ENCODE measurements around the gene FRMD4A.
"Not testable (repeated sequence)": the region's sequence is repeated elsewhere in the genome, so short reads cannot be mapped to it uniquely, and the experiment has no call there.

The FRMD4A gene

DNA sequence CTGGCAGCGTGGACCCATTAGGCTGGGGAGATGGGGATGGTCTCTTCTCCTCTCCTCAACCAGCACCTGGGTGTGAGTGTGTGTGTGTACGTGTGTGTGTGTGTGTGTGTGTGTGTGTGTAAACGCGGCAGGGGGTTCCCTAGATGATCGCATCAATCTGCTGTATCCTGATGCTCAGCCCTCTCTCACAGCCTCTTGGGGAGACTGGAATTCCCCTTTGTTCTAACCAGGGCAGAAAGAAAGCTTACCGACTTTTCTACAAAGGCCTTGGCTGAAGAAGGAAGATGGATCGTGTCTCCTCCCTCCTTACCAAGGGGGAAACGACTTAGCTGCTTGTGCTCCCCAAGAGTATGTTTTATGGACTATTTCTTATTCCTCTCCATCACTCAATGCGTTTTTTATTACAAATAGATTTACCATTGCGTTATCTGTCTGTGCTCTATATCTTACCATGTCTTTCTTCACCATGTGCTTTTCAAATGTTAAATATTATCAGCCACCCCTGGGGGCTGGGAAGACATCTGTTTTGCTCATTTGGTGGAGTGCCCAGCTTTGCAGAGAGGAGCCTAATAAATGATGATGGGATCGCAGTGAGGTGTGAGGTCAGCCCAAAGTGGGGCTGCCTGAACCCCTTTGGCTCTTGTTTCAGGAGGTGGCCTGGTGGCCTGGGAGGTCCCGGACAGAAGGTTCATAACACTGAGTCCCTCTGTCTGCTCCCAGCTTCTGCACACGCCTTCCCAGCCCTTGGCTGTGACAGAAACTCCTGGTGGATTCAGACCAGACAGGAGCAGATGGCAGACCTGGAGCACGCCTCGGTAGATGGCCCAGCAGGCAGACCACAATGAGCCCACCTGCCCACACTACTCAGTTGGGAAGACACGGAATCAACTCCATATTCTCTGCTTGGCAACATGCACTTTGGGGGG lies 481.9 kb downstream of the FRMD4A start:
- DNase-seq (ENCODE audit: low read depth in 2 of 2), result no peak

DNA sequence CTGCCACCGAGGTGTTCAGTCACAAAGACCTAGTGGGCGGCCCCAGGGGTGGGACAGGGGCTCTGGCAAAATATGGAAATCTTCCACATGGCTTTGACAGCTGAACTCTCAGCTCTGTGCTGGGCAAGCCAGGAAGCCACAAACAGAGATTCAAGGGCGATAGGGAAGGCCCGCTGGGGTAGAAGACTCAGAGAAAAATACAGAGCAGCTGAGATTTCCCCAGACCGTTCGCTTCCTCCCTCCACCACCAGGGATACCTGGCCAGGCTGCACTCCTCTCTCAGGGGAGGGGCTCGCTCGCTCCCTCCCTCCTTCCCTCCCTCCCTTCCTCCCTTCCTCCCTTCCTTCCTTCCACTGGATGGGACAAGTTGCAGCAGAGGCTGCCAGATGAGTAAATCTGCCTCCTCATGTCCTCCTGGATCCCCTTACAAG lies 483.5 kb downstream of the FRMD4A start:
- no peak for DNase-seq (ENCODE audit: low read depth in 2 of 2)

DNA sequence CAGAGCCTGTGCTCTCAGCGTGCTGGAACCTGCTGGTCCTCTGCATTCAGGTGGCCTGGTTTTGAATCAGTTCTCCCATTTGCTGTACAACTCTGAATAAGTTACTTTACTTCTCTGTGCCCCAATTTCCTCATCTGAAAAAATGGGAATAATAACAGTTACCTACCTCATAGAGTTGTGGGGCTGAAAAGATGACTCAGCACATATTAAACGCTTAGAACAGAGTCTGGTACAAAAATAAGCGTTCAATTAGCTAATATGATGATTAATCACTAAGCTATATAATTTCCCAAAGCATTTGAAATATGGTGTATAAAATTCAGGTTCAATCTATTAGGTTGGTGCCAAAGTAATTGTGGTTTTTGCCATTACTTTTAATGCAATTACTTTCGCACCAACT lies 484.8 kb downstream of the FRMD4A start:
- no peak for DNase-seq (ENCODE audit: low read depth in 2 of 2)

DNA sequence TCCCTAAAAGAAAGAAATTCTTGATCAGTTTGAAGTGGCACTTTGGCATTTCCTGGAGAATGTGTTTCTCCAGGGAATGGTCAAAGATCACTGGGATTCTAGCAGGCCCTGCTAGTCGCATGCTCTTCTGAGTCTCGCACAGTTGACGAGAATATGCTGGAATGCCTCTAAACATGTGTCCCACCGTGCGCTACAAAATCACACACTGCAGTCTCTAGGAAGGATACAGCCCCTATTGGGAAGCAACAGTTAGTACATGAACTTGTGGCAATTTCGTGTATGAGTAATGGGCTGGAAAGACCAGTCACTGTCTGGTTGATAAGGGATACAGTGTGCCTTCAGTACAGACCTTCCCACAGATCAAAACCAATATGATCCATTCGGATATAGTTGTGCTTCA lies 486.1 kb downstream of the FRMD4A start:
- no peak for DNase-seq (ENCODE audit: low read depth in 2 of 2)

DNA sequence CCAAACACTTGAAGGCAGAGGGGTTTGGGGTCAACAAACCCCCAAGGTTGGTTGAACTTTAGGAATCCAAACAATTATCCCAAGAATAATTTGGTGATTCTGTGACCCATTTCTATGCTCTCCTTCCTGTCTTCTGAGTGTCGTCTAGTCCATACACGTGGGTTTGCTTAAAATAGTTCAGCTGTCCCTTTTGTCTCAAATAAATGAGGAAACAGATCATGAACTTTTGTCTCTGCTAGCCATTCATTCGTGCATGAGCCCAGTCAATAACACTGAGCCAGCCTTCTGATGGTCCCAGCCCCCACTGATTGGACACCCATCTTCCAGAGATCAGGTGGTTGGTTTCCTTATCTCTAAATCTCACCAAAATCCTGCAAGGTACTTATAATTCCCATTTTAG lies 488.6 kb downstream of the FRMD4A start:
- DNase-seq (ENCODE audit: low read depth in 2 of 2), result no peak

DNA sequence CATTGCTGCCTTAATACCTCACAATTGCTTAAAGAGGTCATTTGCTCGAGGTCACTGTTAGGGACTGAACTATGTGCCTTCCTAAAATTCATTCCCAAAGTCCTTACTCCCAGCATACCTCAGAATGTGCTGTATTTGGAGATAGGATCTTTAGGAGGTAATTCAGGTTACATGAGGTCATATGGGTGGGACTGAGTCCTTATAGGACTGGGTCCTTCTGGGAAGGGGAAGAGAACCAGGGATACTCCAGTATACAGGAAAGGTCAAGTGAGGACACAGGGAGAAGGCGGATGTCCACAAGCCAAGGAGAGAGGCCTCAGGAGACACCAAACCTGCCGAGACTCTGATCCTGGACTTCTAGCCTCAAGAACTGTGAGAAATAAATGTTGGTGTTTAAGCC lies 490.7 kb downstream of the FRMD4A start:
- no peak for DNase-seq (ENCODE audit: low read depth in 2 of 2)

- DNase-seq (ENCODE audit: low read depth in 2 of 2), result no peak
Measured at GRCh38 chr10:13839430-13839990, 491.2 kb downstream of the FRMD4A start.

DNA sequence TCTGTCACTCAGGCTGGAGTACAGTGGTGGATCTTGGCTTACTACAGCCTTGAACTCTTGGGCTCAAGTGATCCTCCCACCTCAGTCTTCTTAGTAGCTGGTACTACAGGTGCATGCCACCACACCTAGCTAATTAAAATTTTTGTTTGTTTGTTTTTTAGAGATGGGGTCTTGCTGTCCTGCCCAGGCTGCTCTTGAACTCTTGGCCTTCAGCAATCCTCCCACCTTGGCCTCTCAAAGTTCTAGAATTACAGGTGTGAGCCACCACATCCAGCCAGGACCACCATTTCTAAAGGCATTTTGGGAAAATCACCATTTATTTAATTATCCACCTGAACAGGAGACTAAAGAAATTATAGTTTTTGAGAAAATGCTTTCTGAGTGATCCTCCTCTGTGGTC lies 491.7 kb downstream of the FRMD4A start:
- no peak for DNase-seq (ENCODE audit: low read depth in 2 of 2)

DNA sequence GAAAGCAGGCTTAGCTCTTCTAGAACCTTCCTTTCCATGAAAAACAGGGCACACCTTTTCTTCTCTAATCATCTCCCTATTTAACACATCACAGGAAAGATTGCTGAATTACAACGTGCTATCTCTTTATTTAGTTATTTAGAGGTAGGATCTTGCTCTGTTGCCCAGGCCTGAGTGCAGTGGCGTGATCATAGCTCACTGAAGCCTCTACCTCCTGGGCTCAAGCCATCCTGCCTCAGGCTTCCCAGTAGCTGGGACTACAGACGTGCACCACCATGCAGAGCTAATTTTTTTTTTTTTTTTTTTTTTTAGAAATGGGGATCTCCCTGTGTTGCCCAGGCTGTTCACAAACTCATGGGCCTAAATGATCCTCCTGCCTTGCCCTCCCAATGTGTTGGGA lies 492.8 kb downstream of the FRMD4A start:
- no peak for DNase-seq (ENCODE audit: low read depth in 2 of 2)

DNA sequence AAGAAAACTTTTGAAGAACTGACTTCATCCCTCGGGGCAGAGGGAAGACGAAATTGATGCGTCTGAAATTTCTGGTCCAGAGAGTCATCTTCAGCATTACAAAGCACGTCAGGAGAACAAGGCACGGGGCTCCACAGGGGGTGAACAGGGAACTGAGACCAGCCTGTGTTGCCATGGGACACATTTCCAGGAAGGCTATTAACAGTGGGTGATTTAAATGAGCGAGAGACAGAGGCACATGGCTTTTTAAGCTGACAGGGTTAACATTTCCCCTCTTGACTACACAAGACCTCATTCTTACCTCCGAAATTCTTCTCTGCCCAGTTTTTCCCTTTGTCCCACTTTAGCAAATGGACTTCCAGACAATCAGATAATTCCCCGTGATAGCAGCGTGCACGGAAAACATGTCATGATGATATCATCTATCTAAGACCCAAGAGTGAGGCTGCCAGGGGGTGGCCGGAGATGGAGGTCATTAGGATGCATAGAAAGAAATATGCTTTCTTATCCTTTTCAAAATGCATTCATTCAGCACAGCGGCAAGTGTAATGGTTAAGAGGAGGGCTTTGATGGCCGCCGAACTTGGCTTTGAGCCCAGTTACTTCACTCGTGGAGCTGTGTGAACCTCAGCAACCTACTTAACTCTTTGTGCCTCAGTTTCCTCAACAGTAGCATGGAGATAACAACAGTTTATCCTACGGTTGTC lies 496.0 kb downstream of the FRMD4A start:
- no peak for DNase-seq (ENCODE audit: low read depth in 2 of 2)

GRCh38 chr10:13831711-13832141 lies 499.0 kb downstream of the FRMD4A start:
- DNase-seq (ENCODE audit: low read depth in 2 of 2), result no peak

DNA sequence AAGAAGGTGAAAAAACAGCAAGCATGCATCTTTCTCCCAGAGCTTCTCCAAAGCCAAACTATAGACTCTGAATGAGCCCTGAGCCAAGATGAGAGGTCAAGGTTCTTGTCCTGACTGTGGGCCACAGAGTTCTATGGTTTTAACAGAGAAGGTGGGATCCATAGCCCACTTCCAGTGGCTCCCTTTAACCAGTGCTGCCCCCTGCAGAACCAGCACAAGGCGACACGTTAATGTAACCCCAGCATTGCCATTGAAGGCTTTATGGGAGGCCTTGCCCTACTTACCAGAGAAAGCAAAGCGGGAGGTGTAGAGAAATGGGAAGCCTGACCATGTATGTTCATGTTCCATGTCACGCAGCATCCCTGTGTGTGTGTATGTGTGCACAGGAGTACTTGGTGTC lies 500.3 kb downstream of the FRMD4A start:
- DNase-seq (ENCODE audit: low read depth in 2 of 2), result no peak

- no peak for DNase-seq (ENCODE audit: low read depth in 2 of 2)
Measured at GRCh38 chr10:13829790-13830189, 500.9 kb downstream of the FRMD4A start.

DNA sequence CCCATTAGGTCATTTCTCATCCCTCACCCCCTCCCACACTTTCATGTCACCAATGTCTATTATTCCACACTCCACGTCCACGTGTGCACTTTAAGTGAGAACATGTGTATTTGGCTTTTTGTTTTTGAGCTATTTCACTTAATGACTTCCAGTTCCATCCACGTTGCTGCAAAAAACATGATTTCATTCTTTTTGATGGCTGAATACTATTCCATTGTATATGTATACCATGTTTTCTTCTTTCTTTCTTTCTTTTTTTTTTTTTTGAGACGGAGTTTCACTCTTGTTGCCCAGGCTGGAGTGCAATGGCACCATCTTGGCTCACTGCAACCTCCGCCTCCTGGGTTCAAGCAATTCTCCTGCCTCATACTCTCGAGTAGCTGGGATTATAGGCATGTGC lies 502.4 kb downstream of the FRMD4A start:
- DNase-seq (ENCODE audit: low read depth in 2 of 2), result not testable (repeated sequence)

- no peak for DNase-seq (ENCODE audit: low read depth in 2 of 2)
Measured at GRCh38 chr10:13827076-13827797, 503.5 kb downstream of the FRMD4A start.

DNA sequence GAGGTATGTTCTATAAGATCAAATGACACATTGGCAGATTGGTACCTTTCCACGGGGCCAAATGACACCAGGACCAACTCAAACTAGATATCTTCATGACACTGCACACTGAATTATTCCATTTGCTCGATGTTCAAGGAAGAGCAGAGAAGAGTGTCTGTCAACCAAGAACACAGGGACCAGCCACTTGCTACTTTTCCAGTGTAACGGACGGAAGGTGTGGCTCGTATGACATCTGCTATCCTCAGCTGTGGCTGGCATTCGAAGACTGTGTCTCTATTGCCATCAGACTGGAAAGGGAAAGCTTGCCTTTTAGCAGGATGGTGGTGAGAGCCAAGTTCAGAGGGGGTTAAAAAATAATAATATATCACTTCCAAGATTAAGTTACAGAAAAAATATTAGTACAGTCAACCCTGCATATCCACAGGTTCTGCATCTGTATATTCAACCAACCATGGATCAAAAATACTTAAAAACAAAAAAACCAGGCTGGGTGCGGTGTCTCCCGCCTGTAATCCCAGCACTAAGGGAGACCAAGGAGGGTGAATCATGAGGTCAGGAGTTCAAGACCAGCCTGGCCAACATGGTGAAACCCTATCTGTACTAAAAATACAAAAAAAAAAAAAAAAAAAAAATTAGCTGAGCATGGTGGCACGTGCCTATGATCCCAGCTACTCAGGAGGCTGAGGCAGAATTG lies 506.9 kb downstream of the FRMD4A start:
- DNase-seq (ENCODE audit: low read depth in 2 of 2), result no peak

GRCh38 chr10:13823096-13823708 lies 507.5 kb downstream of the FRMD4A start:
- DNase-seq (ENCODE audit: low read depth in 2 of 2), result no peak

GRCh38 chr10:13822490-13822889 lies 508.2 kb downstream of the FRMD4A start:
- no peak for DNase-seq (ENCODE audit: low read depth in 2 of 2)

GRCh38 chr10:13820964-13821337 lies 509.8 kb downstream of the FRMD4A start:
- DNase-seq (ENCODE audit: low read depth in 2 of 2), result no peak

- no peak for DNase-seq (ENCODE audit: low read depth in 2 of 2)
Measured at GRCh38 chr10:13820119-13820963, 510.4 kb downstream of the FRMD4A start.
